Ascending aorta (tissue), 2 donors: ENCODE results near the gene SLCO2A1. TPM values are rescaled to one million over a fixed set of nuclear protein-coding genes. Genes with fewer than 3 reads are reported as not detected.

ENCODE experiments used
- DNase-seq, 2 donors: peaks; one replicate each; pipeline ENCODE4 v3.0.0-alpha.2; 2019; ENCODE audit warnings: low spot score in 2 of 2
- H3K27ac ChIP-seq, 2 donors: fragments of 200-600 bp; sonication (generic); one replicate each; pipeline ENCODE4 v1.5.1; 2016 to 2017; ENCODE audit warnings: mild to moderate bottlenecking in 1 of 2
- H3K27me3 ChIP-seq: fragments of 200-600 bp; sonication (generic); one replicate; pipeline ENCODE4 v1.5.1; 2017
- H3K36me3 ChIP-seq, 2 donors: fragments of 200-600 bp; sonication (generic); one replicate each; pipeline ENCODE4 v1.5.1; 2016
- H3K4me1 ChIP-seq, 2 donors: fragments of 200-600 bp; sonication (generic); one replicate each; pipeline ENCODE4 v1.5.1; 2016 to 2017; ENCODE audit warnings: mild to moderate bottlenecking in 1 of 2
- H3K4me3 ChIP-seq, 2 donors: fragments of 200-600 bp; sonication (generic); one replicate each; pipeline ENCODE4 v1.5.1; 2016 to 2017; ENCODE audit warnings: mild to moderate bottlenecking in 1 of 2
- H3K9me3 ChIP-seq, 2 donors: fragments of 200-600 bp; sonication (generic); one replicate each; pipeline ENCODE4 v1.5.1; 2016
- intact Hi-C: fragments of 100-400 bp; cut with DNase I; formaldehyde crosslinking; loops from one replicate; pipeline ENCODE4 v1.15.1; 2023
- total RNA-seq: library from RNA; depleted of rRNA; stranded (reverse); fragments of >200 nt; gene quantifications from one replicate; pipeline ENCODE4 v1.1.0, GENCODE V29; 2016
- TF ChIP-seq, protein P1 (sequence below), 3 experiments: fragments of 200-600 bp in 2 of 3; fragments of 450-650 bp in 1 of 3; sonication (generic) in 2 of 3; IDR thresholded peaks; one replicate each; pipeline ENCODE4 v1.5.1; 2016 to 2019; ENCODE audit warnings: antibody characterized with exemption in 3 of 3, mild to moderate bottlenecking in 1 of 3, moderate library complexity in 1 of 3

The SLCO2A1 gene
- total RNA-seq, 1 donor from 2014 or later, result 111 TPM

DNA sequence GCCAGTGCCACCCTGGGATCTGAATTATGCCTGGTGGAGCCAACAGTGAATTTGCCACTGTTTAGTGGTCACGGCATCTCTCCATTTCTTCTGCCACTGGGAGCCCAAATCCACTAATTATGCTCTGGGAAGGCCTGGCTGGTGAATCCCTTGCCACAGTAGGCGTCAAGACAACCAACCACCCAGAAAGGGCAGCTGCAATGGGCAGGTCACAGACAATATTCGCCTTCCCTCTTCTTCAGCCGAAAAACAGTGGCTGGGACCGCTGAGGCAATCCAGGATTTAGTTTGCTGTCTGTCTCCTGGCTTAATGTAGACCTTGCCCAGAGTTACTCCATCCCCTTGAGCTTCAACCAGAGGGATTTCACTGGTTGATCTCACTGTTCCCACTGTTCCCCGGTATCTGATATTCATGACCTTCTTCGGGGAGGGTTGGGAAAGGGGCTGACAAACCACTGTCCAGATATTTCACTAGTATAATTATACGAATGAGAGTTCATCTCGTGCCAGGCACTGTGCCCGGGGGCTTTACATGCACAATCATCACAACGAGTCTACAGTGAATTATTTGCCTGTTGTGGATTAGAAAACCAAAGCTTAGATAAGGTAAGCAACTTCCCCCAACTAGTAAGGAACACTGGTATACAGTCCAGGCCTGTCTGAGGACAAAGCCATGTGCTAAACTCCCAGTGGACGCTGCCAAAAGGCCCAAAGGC is 84.2 kb downstream of the SLCO2A1 start:
- Histone ChIP-seq H3K27me3 (no peaks in the 10 kb centered on the region), H3K36me3 (no peaks in the 10 kb centered on the region), H3K9me3 (no peaks in the 10 kb centered on the region), H3K4me3 (no peak overlapping the region), H3K4me1 (peaks cover 3 to 25% of the 10 kb centered on the region in 2 donors), H3K27ac (peak overlapping the region in 1 of 2 donors; percentile 7)
- no peak for DNase-seq
- intact Hi-C loops, result no loop called here
- TF ChIP-seq, protein P1, sequence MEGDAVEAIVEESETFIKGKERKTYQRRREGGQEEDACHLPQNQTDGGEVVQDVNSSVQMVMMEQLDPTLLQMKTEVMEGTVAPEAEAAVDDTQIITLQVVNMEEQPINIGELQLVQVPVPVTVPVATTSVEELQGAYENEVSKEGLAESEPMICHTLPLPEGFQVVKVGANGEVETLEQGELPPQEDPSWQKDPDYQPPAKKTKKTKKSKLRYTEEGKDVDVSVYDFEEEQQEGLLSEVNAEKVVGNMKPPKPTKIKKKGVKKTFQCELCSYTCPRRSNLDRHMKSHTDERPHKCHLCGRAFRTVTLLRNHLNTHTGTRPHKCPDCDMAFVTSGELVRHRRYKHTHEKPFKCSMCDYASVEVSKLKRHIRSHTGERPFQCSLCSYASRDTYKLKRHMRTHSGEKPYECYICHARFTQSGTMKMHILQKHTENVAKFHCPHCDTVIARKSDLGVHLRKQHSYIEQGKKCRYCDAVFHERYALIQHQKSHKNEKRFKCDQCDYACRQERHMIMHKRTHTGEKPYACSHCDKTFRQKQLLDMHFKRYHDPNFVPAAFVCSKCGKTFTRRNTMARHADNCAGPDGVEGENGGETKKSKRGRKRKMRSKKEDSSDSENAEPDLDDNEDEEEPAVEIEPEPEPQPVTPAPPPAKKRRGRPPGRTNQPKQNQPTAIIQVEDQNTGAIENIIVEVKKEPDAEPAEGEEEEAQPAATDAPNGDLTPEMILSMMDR (IDR thresholded peaks at IDR 0.05), result no peak

DNA sequence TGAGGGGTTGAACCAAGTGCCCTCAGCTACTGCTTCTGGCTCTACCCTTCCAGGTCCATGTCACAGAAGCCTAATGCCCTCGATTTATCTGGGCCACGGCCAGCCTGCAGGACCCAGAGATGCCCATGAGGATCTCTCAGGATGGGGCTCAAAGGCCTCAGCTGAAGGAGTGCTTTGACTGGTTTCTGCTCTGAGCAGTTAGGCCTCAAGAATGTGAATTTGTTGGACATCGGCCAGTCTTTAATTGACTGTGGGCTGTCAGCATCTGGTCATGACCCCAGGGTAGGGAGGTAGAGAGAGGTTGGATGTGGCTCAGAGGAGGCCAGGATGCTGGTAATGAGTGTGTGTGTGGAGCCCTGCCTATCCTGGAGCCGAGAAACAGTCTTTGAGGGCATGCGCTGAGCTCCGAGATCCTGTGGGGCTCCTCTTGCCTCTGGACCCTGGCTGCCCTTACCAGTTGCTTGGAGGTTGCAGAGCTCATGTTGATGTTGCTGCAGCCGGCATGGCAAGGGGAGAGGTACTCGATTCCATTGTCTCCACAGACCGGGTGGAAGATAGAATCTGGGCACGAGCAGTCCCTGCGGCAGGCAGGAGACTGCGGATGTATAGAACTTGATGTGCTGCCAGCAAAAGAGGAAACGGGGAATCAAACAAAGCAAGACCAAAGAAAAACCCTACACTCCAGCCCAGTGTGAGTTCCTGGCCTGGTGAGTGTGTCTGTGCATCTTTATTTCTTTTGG is 84.9 kb downstream of the SLCO2A1 start:
- Histone ChIP-seq H3K4me3 (no peak overlapping the region), H3K36me3 (no peaks in the 10 kb centered on the region), H3K27ac (peak overlapping the region in 1 of 2 donors; percentile 21), H3K9me3 (no peaks in the 10 kb centered on the region), H3K4me1 (peaks cover 3 to 25% of the 10 kb centered on the region in 2 donors), H3K27me3 (no peaks in the 10 kb centered on the region)
- DNase-seq, result peak in 1 of 2 donors; percentile 50
- intact Hi-C loops, result no loop called here
- TF ChIP-seq, protein P1 (IDR thresholded peaks at IDR 0.05), result no peak

GRCh38 chr3:133944181-133944580 is 85.5 kb downstream of the SLCO2A1 start:
- Histone ChIP-seq H3K4me3 (no peak overlapping the region), H3K27me3 (no peaks in the 10 kb centered on the region), H3K36me3 (no peaks in the 10 kb centered on the region), H3K9me3 (no peaks in the 10 kb centered on the region), H3K4me1 (peaks cover 3 to 25% of the 10 kb centered on the region in 2 donors), H3K27ac (peak overlapping the region; percentile 21 to 28)
- intact Hi-C loops, result no loop called here
- peak in 1 of 2 donors; percentile 48 for DNase-seq
- TF ChIP-seq, protein P1 (IDR thresholded peaks at IDR 0.05), result no peak

- H3K9me3 ChIP-seq, result no peaks in the 10 kb centered on the region
- peak in 1 of 2 donors; percentile 64 for DNase-seq
- no peak overlapping the region for H3K4me3 ChIP-seq
- TF ChIP-seq, protein P1 (IDR thresholded peaks at IDR 0.05), result no peak
- H3K27ac ChIP-seq, result peak overlapping the region; percentile 21 to 28
- intact Hi-C loops, result no loop called here
- peaks cover 3 to 25% of the 10 kb centered on the region in 2 donors for H3K4me1 ChIP-seq
- H3K27me3 ChIP-seq, result no peaks in the 10 kb centered on the region
- H3K36me3 ChIP-seq, result no peaks in the 10 kb centered on the region
Observed at GRCh38 chr3:133943639-133944141, 86.0 kb downstream of the SLCO2A1 start.

DNA sequence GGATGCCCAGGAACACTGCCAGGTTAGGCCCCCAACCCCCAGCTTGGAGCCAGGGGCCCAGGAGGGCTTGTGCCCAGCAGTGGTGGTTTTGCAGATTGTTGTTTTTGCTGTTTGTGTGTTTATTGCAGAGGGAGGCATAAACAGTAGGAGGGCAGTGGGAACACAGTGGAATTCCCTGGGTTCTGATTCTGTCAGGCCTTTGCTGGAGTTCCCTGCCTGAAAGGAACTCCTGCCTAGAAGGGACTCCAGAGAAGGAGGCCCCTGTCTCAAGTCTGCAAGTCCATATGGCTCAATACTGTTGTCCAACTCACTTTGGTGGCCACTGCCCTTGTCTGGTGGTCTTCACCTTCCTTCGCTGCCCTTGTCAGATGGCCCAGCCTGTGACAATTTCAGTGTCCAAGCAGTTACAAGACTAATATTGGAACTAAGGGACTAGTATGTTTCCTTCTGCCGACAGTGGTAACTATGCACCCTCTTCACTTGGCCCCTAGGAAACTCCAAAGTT is 86.6 kb downstream of the SLCO2A1 start:
- Histone ChIP-seq H3K27ac (peak overlapping the region; percentile 21 to 63), H3K27me3 (no peaks in the 10 kb centered on the region), H3K4me3 (no peak overlapping the region), H3K4me1 (peaks cover 3 to 25% of the 10 kb centered on the region in 2 donors), H3K36me3 (no peaks in the 10 kb centered on the region), H3K9me3 (no peaks in the 10 kb centered on the region)
- TF ChIP-seq, protein P1 (IDR thresholded peaks at IDR 0.05), result no peak
- intact Hi-C loops, result no loop called here
- DNase-seq, result peak in 1 of 2 donors; percentile 33
